ENCODE results near the gene ZNRF1.
A peak's percentile ranks its signal among the peaks of the same experiment; 100 is the strongest.

ZNRF1 gene

DNA sequence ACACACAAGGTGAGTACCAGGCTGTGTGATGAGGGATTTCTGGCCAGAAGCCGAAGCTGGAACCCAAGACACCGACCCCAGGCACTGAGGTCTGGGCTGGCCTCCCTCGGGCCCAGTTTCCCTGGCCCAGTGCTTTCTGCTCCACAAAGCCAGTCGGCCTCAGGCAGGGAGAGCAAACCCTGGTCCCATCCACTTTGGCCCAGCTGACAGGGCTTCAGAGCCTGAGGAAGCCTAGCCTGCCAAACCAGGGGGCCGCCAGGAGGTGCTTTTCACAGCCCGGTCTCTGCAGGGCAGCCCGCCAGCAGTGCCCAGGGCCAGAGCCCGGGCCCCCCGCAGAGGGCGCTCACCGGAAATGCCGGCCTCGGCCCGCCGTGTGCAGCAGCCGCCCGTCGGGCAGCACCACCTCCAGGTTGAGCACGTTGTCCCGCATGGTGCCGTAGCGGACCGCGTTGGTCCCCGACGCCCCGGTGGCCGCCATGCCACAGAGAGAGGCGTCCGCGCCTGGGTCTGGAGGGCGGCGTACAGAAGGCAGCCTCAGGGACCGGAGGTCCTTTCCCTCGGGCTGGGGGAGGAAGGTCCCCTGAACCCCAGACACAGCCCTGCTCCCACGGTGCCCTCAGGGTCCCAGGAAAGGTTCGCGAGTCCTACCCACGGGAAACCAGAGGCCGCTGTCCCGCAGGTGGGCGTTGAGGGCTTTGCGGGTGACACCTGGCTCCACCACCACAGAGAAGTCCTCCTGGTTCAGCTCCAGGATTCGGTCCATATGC, 115.5 kb downstream of the ZNRF1 start:
- H3K4me3 ChIP-seq (ENCODE audit: control insufficient read depth, low read depth, low read length): no peak overlapping the region
- TF ChIP-seq, protein P1, sequence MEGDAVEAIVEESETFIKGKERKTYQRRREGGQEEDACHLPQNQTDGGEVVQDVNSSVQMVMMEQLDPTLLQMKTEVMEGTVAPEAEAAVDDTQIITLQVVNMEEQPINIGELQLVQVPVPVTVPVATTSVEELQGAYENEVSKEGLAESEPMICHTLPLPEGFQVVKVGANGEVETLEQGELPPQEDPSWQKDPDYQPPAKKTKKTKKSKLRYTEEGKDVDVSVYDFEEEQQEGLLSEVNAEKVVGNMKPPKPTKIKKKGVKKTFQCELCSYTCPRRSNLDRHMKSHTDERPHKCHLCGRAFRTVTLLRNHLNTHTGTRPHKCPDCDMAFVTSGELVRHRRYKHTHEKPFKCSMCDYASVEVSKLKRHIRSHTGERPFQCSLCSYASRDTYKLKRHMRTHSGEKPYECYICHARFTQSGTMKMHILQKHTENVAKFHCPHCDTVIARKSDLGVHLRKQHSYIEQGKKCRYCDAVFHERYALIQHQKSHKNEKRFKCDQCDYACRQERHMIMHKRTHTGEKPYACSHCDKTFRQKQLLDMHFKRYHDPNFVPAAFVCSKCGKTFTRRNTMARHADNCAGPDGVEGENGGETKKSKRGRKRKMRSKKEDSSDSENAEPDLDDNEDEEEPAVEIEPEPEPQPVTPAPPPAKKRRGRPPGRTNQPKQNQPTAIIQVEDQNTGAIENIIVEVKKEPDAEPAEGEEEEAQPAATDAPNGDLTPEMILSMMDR (conservative IDR thresholded peaks at IDR 0.05; ENCODE audit: control insufficient read depth, insufficient read depth, low read depth, low read length): no peak
- no peak for DNase-seq (ENCODE audit: low read depth)

DNA sequence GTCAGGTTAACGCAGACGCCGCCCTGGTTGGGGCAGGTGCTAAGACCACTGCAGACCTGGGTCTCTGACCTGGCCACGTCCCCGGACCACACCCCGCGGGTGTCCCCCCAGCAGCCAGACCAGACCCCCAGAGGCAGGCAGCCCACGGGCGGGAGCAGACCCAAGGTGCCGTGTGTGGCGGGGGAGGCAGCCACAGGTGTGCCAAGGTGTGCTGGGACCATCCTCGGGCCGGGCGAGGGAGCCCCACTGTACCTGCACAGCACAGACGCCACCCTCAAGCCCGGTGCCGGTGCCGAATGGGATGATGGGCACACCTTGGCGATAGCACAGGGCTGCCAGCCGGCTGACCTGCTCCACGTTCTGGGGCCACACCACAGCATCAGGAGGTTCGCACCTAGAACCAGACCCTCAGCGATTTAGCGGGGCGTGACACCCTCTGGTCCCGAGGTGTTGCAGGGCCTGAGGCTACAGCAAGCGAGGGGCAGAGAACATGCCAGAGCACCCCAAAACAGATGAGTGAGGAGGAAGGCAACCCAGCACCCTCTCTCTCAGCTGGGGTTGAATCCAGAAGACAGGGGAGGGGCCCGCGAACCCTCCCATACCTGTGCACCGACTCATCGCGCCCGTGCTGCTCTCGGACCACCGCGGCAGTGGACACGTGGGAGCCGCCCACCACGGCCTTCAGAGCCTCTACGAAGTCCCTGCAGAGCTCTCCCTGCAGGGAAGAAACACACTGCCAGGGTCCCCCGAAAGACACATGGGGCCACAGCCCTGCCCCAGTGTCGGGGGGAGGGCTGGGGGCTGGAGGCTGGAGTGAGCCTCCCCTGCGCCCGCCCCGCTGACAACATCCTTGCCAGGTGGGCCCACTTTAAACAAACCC, 116.4 kb downstream of the ZNRF1 start:
- no peak overlapping the region for H3K4me3 ChIP-seq (ENCODE audit: control insufficient read depth, low read depth, low read length)
- no peak for DNase-seq (ENCODE audit: low read depth)
- TF ChIP-seq, protein P1 (conservative IDR thresholded peaks at IDR 0.05; ENCODE audit: control insufficient read depth, insufficient read depth, low read depth, low read length): no peak

DNA sequence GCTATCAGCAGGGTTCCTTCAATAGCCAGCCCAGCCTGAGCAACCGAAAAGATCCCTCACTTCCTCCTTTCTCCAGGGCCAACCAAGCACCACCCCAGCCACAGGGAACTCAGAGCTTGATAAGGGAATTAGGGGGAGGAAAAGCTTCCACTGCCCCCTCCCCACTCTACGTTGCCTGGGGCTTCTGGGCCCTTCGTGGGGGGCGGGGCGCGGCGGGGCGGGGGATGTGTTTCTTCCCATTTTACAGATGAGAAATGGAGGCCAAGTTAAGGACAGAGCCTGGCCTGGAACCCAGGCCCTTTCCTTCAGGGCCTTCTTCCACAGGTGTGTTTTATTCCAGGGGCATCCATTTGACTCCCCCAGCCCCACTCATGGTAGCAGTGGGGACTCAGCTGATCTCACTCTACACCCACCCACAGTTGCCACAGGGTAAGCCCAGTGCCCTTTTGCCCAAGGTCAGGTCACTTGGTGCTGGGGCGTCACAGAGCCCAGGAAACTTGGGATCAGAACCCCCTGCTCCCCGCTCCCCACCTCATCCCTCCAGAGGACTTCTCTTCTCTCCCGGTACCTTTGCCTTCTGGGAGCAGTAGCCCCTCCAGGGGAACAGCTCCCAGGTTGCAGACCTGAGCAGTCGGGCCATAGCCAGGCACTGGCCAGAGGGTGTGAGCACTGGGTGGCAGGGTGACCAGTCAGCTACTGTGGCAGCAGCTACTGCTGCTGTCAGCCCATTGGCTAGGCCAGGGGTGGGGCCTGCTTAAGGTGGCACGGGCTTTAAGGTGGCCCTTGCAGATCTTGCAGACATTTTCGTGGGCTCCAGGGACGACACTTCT, 117.5 kb downstream of the ZNRF1 start, which contains the start of gene LDHD:
Gene LDHD, minus strand, starts transcription at position 700 of the 830 bp plus-strand sequence. Its CDS starts 60 bp downstream, at position 640.
- H3K4me3 ChIP-seq (ENCODE audit: control insufficient read depth, low read depth, low read length): peak within 1 kb of the TSS; percentile 37
- TF ChIP-seq, protein P1 (conservative IDR thresholded peaks at IDR 0.05; ENCODE audit: control insufficient read depth, insufficient read depth, low read depth, low read length): no peak
- DNase-seq (ENCODE audit: low read depth): peak; percentile 61

DNA sequence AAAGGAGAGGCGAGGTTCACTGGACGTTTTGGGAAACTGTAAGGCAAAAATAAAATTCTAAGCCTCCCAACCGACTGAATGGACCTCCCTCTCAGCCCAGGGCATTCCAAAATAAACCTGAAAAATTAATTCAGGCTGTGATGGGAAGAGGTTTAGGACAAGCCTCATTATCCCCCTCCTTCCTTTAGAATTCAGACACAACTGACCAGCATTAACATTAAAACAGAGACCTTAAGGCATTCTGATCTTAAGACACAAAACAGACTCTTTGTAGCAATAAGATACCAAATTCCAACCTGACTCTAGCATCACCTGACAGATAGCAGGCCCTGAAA, 118.1 kb downstream of the ZNRF1 start:
- no peak overlapping the region for H3K4me3 ChIP-seq (ENCODE audit: control insufficient read depth, low read depth, low read length)
- TF ChIP-seq, protein P1 (conservative IDR thresholded peaks at IDR 0.05; ENCODE audit: control insufficient read depth, insufficient read depth, low read depth, low read length): no peak
- DNase-seq (ENCODE audit: low read depth): no peak

DNA sequence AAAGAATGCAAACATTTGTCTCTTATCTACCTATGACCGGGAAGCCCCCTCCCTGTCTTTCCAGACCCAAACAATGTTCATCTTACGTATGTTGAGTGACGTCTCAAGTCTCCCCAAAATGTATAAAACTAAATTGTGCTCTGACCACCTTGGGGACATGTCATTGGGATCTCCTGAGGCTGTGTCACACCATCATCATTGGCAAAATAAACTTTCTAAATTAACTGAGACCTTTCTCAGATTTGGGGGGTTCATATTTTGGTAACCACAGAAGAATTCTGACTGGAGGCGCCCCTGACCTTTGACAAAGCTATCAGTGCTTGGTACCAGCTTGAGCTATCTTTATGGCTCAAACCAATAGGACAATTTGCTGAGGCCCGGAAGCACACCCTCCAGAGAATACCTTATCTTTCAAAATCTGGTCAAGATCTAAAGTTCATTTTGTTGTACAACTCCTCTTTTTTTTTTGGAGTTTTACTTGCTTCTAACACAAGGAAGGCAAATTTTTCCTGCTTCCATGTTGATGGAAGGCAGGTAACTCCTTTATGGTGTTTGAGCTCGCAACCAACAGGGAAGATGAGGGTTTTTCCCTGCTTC, 120.2 kb downstream of the ZNRF1 start:
- TF ChIP-seq, protein P1 (conservative IDR thresholded peaks at IDR 0.05; ENCODE audit: control insufficient read depth, insufficient read depth, low read depth, low read length): no peak
- H3K4me3 ChIP-seq (ENCODE audit: control insufficient read depth, low read depth, low read length): no peak overlapping the region
- no peak for DNase-seq (ENCODE audit: low read depth)

DNA sequence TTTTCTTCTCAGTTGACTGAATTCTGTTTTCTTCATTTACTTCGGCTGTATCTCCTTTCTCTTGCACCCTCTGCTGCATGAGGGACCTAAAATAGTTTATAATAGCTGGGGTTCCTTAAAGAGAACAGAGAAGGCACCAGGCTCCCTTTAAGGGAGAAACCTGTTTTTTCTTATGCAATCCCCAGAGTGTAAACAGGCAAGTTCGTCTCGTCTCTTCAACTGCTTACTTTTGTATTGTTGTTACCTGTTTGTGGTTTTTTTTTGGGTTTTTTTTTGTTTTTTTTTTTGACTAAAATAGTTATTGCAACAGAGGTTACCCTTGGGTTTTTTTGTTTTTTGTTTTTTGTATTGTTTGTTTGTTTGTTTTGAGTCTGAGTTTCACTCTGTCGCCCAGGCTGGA, 121.4 kb downstream of the ZNRF1 start:
- DNase-seq (ENCODE audit: low read depth): no peak
- TF ChIP-seq, protein P1 (conservative IDR thresholded peaks at IDR 0.05; ENCODE audit: control insufficient read depth, insufficient read depth, low read depth, low read length): no peak
- H3K4me3 ChIP-seq (ENCODE audit: control insufficient read depth, low read depth, low read length): no peak overlapping the region
